Fibroblast of mammary gland (primary cell): ENCODE measurements around the gene NLRP14.

ENCODE experiments used
- DNase-seq: peaks from one replicate; pipeline ENCODE4 v3.0.0-alpha.2; 2010; ENCODE audit warnings: low read depth
- H3K4me3 ChIP-seq: 2 replicates; pipeline ENCODE4 v1.5.1; 2011; ENCODE audit warnings: low read depth, mild to moderate bottlenecking, low read length, moderate library complexity; ENCODE audit not compliant: control insufficient read depth
- CTCF ChIP-seq: conservative IDR thresholded peaks from 2 replicates; pipeline ENCODE4 v1.5.1; 2011; ENCODE audit warnings: low read depth, low read length, inconsistent platforms; ENCODE audit not compliant: control insufficient read depth, insufficient read depth

NLRP14 gene

GRCh38 chr11:7021318-7021717 lies 1.0 kb downstream of the NLRP14 start:
- no peak for DNase-seq
- no peak overlapping the region for H3K4me3 ChIP-seq
- TF ChIP-seq CTCF = no peak

- no peak for DNase-seq
- no peak overlapping the region for H3K4me3 ChIP-seq
- no peak for TF ChIP-seq CTCF
These were observed 7.9 kb downstream of the NLRP14 start for GRCh38 chr11:7028141-7028540.

- no peak for DNase-seq
- no peak overlapping the region for H3K4me3 ChIP-seq
- no peak for TF ChIP-seq CTCF
These were observed 10.6 kb downstream of the NLRP14 start for GRCh38 chr11:7030836-7031235.

- no peak for TF ChIP-seq CTCF
- H3K4me3 ChIP-seq = no peak overlapping the region
- DNase-seq = no peak
These were observed 11.2 kb downstream of the NLRP14 start for GRCh38 chr11:7031471-7031871.

- TF ChIP-seq CTCF = no peak
- no peak for DNase-seq
- H3K4me3 ChIP-seq = no peak overlapping the region
These were observed 12.4 kb downstream of the NLRP14 start for GRCh38 chr11:7032692-7033091.

GRCh38 chr11:7034019-7034418 lies 13.7 kb downstream of the NLRP14 start:
- DNase-seq = no peak
- TF ChIP-seq CTCF = no peak

GRCh38 chr11:7046474-7047175 lies 26.3 kb downstream of the NLRP14 start:
- no peak overlapping the region for H3K4me3 ChIP-seq
- no peak for TF ChIP-seq CTCF
- peak; percentile 81 for DNase-seq

More at GRCh38 chr11:7034019-7034418, 13.7 kb downstream of the NLRP14 start:
- H3K4me3 ChIP-seq = no peak overlapping the region
